Epithelial cell of prostate (primary cell): ENCODE measurements around the gene RTN4RL1.
"Not testable (repeated sequence)": the region's sequence is repeated elsewhere in the genome, so short reads cannot be mapped to it uniquely, and the experiment has no call there.

ENCODE experiments used
- DNase-seq: peaks from one replicate; pipeline ENCODE4 v3.0.0-alpha.2; 2011; ENCODE audit warnings: low read depth, low spot score
- H3K27ac ChIP-seq: fragments of 450-650 bp; 2 replicates; pipeline ENCODE4 v1.5.1; 2017; ENCODE audit warnings: mild to moderate bottlenecking

RTN4RL1 gene

GRCh38 chr17:2028737-2029136 is 3.6 kb upstream of the RTN4RL1 start:
- no peak overlapping the region for H3K27ac ChIP-seq
- no peak for DNase-seq

GRCh38 chr17:2028234-2028614 is 3.1 kb upstream of the RTN4RL1 start:
- H3K27ac ChIP-seq = no peak overlapping the region
- DNase-seq = no peak

- H3K27ac ChIP-seq = no peak overlapping the region
- DNase-seq = no peak
Observed at GRCh38 chr17:2027528-2028233, 2.5 kb upstream of the RTN4RL1 start.

GRCh38 chr17:2025622-2026309 is 632 bp upstream of the RTN4RL1 start:
- no peak overlapping the region for H3K27ac ChIP-seq
- no peak for DNase-seq

GRCh38 chr17:2024572-2025219 is 438 bp downstream of the RTN4RL1 start:
- no peak overlapping the region for H3K27ac ChIP-seq
- DNase-seq = no peak

GRCh38 chr17:2023692-2024571 is 1.2 kb downstream of the RTN4RL1 start:
- H3K27ac ChIP-seq = no peak overlapping the region
- no peak for DNase-seq

GRCh38 chr17:2023256-2023655 is 1.9 kb downstream of the RTN4RL1 start:
- no peak for DNase-seq
- H3K27ac ChIP-seq = no peak overlapping the region

- no peak for DNase-seq
- H3K27ac ChIP-seq = no peak overlapping the region
Observed at GRCh38 chr17:2022647-2023240, 2.4 kb downstream of the RTN4RL1 start.

GRCh38 chr17:2020721-2021120 is 4.4 kb downstream of the RTN4RL1 start:
- no peak overlapping the region for H3K27ac ChIP-seq
- no peak for DNase-seq

- H3K27ac ChIP-seq = no peak overlapping the region
- DNase-seq = no peak
Observed at GRCh38 chr17:2019723-2020122, 5.4 kb downstream of the RTN4RL1 start.

GRCh38 chr17:2018716-2019510 is 6.2 kb downstream of the RTN4RL1 start:
- DNase-seq = no peak
- no peak overlapping the region for H3K27ac ChIP-seq

- DNase-seq = no peak
- H3K27ac ChIP-seq = no peak overlapping the region
Observed at GRCh38 chr17:2017274-2017941, 7.7 kb downstream of the RTN4RL1 start.

- no peak for DNase-seq
- H3K27ac ChIP-seq = no peak overlapping the region
Observed at GRCh38 chr17:2016494-2016893, 8.6 kb downstream of the RTN4RL1 start.

GRCh38 chr17:2015314-2015713 is 9.8 kb downstream of the RTN4RL1 start:
- no peak for DNase-seq
- H3K27ac ChIP-seq = no peak overlapping the region

- no peak overlapping the region for H3K27ac ChIP-seq
- DNase-seq = no peak
Observed at GRCh38 chr17:2013994-2014317, 11.2 kb downstream of the RTN4RL1 start.

- DNase-seq, H3K27ac ChIP-seq: not testable (repeated sequence)
Observed at GRCh38 chr17:2013220-2013993, 11.7 kb downstream of the RTN4RL1 start.

- no peak overlapping the region for H3K27ac ChIP-seq
Observed at GRCh38 chr17:2012499-2012898, 12.6 kb downstream of the RTN4RL1 start.

More at GRCh38 chr17:2012499-2012898, 12.6 kb downstream of the RTN4RL1 start:
- DNase-seq = no peak
